HG03558 (cell line): ENCODE data around the gene ROGDI.
"Not testable (repeated sequence)": the region's sequence is repeated elsewhere in the genome, so short reads cannot be mapped to it uniquely, and the experiment has no call there.

Experiments used
- ATAC-seq: cut with Tn5 transposase; IDR thresholded peaks from one replicate; pipeline ENCODE4 v1.9.1; 2021; ENCODE audit warnings: moderate number of reproducible peaks; ENCODE audit not compliant: unreplicated experiment; ENCODE audit errors: extremely low read depth

Gene ROGDI

GRCh38 chr16:4795181-4795827 lies 7.1 kb downstream of the ROGDI start, which contains the start of gene SMIM22:
Gene SMIM22 (plus strand): TSS chr16:4795369. CDS start chr16:4795735, 366 bp downstream.
- ATAC-seq, result no peak

GRCh38 chr16:4792951-4793513 lies 9.4 kb downstream of the ROGDI start:
- no peak for ATAC-seq

GRCh38 chr16:4790871-4791270 lies 11.6 kb downstream of the ROGDI start:
- ATAC-seq, result no peak

GRCh38 chr16:4790261-4790660 lies 12.2 kb downstream of the ROGDI start:
- ATAC-seq, result no peak

DNA sequence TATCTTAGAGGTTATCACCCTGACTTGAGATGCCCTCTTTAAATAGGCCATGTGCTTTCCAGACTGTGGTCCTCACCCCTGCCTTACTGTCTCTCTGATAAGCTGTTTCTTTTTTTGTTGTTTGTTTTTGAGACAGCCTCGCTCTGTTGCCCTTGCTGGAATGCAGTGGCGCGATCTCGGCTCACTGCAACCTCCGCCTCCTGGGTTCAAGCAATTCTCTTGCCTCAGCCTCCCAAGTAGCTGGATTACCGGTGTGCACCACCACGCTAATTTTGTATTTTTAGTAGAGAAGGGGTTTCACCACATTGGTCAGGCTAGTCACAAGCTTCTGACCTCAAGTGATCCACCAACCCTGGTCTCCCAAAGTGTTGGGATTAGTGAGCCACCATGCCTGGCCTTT lies 13.5 kb downstream of the ROGDI start:
- no peak for ATAC-seq

DNA sequence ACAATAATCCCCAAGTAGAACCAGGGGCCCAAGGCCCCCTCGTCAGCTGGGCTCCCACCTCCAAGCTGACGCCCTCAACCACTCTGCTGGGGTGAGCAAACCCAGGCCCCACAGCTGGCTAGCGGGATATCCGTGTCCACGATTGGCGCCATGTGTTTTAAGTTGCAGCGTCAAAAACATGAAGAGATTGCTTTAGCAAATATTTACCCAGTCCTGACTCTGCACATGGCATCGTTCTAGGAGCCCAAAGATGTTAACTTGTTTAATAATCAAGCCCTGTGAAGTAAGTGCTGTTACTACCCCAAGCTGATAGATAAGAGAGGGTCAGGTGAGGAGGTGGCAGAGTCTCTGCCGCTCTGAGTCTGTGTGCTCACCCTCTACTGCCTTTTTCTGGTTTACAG lies 13.9 kb downstream of the ROGDI start:
- no peak for ATAC-seq

DNA sequence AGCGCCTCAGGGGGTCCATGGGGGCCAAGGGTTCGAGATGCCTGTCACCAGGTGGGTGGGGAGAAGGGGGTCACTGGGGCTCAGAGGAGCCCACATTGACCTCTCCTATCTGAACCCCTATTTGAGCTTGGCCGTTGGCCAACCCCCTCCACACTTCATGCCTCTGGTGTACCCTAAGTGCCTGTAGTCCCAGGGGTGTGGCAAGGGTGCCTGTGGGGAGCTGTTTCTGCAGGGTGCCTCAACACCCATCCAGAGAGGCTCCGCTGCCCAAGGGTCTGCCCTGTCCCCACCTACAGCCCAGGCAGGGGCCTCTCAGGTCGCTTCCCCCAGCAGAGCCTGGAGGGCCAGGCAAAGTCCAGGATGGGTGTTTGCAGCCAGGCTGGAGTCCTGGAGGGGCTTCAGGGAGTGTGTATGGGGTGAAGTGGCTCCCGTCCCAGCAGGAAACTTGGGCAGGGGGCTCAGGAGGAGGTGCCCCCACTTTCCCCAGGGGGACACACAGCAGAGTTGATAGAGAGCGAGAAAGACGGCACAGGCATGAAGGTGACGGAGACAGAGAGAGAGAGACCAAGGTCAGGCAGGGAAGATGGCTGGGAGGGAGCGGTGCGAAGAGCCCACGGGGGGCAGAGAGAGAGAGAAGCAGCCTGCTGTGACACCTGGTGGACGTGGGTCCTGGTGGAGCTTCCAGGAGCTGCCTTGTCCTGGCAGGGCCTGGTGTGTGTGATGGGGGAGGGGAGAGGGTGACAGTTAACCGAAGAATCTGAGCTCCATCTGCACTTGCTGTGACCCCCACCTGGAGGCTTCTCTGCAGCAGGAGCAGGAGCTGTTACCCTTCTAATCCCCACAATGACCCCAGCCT lies 14.6 kb downstream of the ROGDI start, which contains the start of gene SEPTIN12:
Gene SEPTIN12, minus strand, starts transcription at position 719 of the 856 bp plus-strand sequence. Its CDS starts 700 bp downstream, at position 19.
- ATAC-seq, result no peak

DNA sequence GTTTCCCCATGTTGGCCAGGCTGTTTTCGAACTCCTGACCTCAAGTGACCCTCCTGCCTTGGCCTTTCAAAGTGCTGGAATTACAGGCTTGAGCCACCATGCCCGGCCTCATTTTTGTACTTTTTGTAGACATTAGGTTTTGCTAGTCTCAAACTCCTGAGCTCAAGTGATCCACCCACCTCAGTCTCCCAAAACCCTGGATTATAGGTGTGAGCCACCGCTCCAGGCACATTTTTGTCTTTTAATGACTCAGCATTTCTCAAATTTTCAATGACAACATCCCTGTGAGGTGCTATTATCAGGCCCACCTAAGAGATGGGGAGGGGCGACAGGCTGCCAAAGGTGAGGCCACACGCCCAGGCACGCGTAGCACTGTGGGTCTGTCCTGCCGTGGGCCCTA lies 15.4 kb downstream of the ROGDI start:
- ATAC-seq, result no peak

- ATAC-seq, result no peak
Observed at GRCh38 chr16:4785758-4786433, 16.5 kb downstream of the ROGDI start.

GRCh38 chr16:4784444-4784987 lies 17.9 kb downstream of the ROGDI start:
- ATAC-seq, result not testable (repeated sequence)

DNA sequence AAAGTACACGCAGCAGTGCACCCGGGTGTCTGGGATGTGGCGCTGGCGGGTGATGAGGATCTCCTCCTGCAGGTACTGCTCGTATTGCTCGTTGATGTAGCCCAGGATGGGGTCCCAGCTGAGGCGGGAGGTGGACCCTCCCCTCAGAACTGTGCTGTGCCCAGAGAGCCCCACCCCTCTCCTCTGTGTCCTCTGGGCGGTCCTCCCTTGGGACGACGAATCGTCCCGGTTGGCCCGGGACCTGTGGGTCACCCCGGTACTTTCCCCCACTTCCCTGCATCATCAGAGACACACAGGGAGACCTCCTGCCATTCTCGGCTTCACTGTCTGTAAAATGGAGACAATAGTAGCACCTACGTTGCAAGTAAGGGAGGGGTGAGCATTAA lies 18.5 kb downstream of the ROGDI start:
- no peak for ATAC-seq

- ATAC-seq, result no peak
Observed at GRCh38 chr16:4783251-4783950, 19.0 kb downstream of the ROGDI start.

DNA sequence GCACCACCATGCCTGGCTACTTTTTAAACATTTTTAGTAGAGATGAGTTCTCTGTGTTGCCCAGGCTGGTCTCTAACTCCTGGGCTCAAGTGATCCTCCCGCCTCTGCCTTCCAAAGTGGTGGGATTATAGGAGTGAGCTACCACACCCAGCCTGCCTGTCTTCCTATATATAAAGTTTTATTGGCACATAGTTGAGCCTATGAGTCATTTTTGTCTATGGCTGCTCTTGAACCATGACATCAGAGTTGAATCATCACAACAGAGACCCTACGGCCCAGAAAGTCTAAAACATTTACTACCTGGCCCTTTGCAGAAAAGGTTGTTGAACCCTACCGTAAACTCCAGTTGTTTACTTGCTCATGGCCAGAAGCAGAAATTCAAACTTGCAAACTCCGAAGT lies 22.2 kb downstream of the ROGDI start:
- no peak for ATAC-seq

- ATAC-seq, result no peak
Observed at GRCh38 chr16:4778050-4778392, 24.4 kb downstream of the ROGDI start.

GRCh38 chr16:4777339-4778049 lies 24.9 kb downstream of the ROGDI start:
- ATAC-seq, result no peak

DNA sequence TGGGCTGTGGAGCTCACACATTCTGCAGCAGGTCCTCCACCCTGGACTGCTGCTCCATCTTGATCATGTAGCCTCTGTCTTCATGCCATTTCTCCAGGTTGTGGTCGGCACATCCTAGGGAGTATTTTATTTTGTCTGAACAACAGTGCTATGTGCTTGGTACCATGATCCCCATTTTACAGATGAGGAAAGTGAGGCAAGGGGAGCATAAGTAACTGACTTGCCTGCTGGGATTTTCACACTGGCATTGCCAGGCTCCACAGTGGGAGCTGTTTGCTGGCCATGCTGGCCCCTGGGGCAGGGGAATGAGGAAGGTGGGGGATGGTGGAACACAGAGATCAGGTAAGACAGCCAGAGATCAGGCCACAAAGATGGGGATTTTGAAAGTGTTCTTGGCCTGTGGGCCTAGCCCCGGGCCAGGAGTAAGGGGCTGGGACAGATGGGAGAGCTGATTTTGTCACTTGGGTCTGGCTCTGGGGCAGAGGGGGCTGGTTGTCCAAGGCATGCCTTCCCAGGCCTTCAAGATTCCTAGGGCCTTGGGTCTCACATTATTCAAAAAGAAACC lies 26.2 kb downstream of the ROGDI start:
- ATAC-seq, result no peak

DNA sequence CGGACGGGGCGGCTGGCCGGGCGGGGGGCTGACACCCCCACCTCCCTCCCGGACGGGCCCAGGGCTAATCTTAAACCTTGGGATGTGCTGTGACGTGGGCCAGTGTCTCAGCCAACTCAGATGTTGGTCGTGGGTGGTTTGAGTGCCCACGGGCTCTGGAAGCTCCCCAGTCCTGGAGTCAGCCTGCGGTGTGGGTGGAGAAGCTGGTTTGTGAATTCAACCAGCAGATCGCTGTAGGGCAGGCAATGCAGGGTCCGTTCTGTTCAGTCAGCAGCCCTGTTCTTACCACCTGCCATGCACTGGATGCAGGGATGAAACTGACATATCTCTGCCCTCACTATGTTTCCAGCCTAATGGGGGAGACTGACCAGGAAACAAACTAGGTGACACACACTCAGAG lies 27.4 kb downstream of the ROGDI start:
- no peak for ATAC-seq

GRCh38 chr16:4772351-4772750 lies 30.1 kb downstream of the ROGDI start:
- no peak for ATAC-seq

DNA sequence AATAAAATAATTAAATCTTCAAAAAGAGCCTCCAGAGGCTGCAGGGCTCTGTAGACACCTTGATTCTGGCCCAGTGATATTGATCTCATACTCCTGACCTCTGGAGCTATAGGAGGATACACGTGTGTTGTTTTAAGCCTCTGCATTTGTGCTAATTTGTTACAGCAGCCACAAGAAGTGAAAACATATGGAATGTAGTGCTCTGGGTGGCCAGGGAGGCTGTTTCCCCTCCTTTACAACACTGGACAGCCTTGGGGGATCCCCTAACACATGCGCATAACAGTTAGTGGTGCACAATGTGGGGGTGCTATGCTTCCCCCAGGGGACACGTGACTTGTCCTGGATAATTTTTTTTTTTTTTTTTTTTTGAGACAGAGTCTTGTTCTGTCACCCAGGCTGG lies 30.8 kb downstream of the ROGDI start:
- ATAC-seq, result no peak
